Activated B cell treated with CpG ODN at 0.5 μM for 24 hours (primary cell): Measurements from ENCODE around the gene KCNK5. TPM values are rescaled to one million over a fixed set of nuclear protein-coding genes. Genes with fewer than 3 reads are reported as not detected.

Experiments
- ATAC-seq: fragments of 200-7000 bp; cut with Tn5 transposase; one replicate; pipeline ENCODE4 v1.10.0; 2021; ENCODE audit warnings: low read depth, mild to moderate bottlenecking, moderate library complexity
- CTCF ChIA-PET: fragments of 350-600 bp; sonication (Branson Sonifier 250); formaldehyde crosslinking; loops from one replicate; lab custom pipeline; 2021; ENCODE audit warnings: antibody characterized with exemption; lab: Charles Lee
- POLR2A ChIA-PET: fragments of 350-600 bp; sonication (Branson Sonifier 250); formaldehyde crosslinking; loops from one replicate; lab custom pipeline; 2021; ENCODE audit warnings: antibody characterized with exemption; lab: Charles Lee
- DNase-seq: peaks from one replicate; pipeline ENCODE4 v3.0.0; 2022
- H3K27ac Mint-ChIP-seq: one replicate; pipeline ENCODE4 v1.8.0; 2020; ENCODE audit warnings: mixed read lengths
- H3K27me3 Mint-ChIP-seq: one replicate; pipeline ENCODE4 v1.8.0; 2021; ENCODE audit warnings: mixed read lengths
- H3K36me3 Mint-ChIP-seq: one replicate; pipeline ENCODE4 v1.8.0; 2021; ENCODE audit warnings: low read depth, mixed read lengths
- H3K4me1 Mint-ChIP-seq: one replicate; pipeline ENCODE4 v1.8.0; 2021; ENCODE audit warnings: mixed read lengths
- H3K4me3 Mint-ChIP-seq: one replicate; pipeline ENCODE4 v1.8.0; 2020; ENCODE audit warnings: mild to moderate bottlenecking, mixed read lengths
- H3K9me3 Mint-ChIP-seq: one replicate; pipeline ENCODE4 v1.8.0; 2020; ENCODE audit warnings: mixed read lengths
- CTCF ChIP-seq: fragments of 200-600 bp; IDR thresholded peaks from one replicate; pipeline ENCODE4 v1.8.0; 2022; ENCODE audit warnings: antibody characterized with exemption, mild to moderate bottlenecking
- intact Hi-C: fragments of 100-400 bp; cut with micrococcal nuclease; formaldehyde crosslinking; loops from one replicate; pipeline ENCODE4 v1.15.1; 2024
- total RNA-seq: library from RNA; stranded (reverse); gene quantifications from 2 replicates; pipeline ENCODE4 v1.2.3, GENCODE V29; 2022

The KCNK5 gene
- total RNA-seq, 1 donor from 2014 or later = not detected

- no peaks in the 10 kb centered on the region for H3K9me3 Mint-ChIP-seq
- no peak for DNase-seq
- intact Hi-C loops = no loop called here
- TF ChIP-seq CTCF = no peak
- POLR2A ChIA-PET = no interaction called here
- H3K27me3 Mint-ChIP-seq = peaks cover 48% of the 10 kb centered on the region
- no peak overlapping the region for H3K4me3 Mint-ChIP-seq
- H3K36me3 Mint-ChIP-seq = no peaks in the 10 kb centered on the region
- peaks cover 11% of the 10 kb centered on the region for H3K4me1 Mint-ChIP-seq
- ATAC-seq = no peak
- no peak overlapping the region for H3K27ac Mint-ChIP-seq
- CTCF ChIA-PET = no interaction called here
Observed at GRCh38 chr6:39226639-39227329, 2.5 kb downstream of the KCNK5 start.

- intact Hi-C loops = no loop called here
- no peak overlapping the region for H3K27ac Mint-ChIP-seq
- no peaks in the 10 kb centered on the region for H3K9me3 Mint-ChIP-seq
- DNase-seq = no peak
- TF ChIP-seq CTCF = no peak
- POLR2A ChIA-PET = no interaction called here
- CTCF ChIA-PET = no interaction called here
- H3K36me3 Mint-ChIP-seq = no peaks in the 10 kb centered on the region
- H3K4me1 Mint-ChIP-seq = peaks cover 11% of the 10 kb centered on the region
- H3K4me3 Mint-ChIP-seq = no peak overlapping the region
- ATAC-seq = no peak
- peaks cover 41% of the 10 kb centered on the region for H3K27me3 Mint-ChIP-seq
Observed at GRCh38 chr6:39225946-39226437, 3.3 kb downstream of the KCNK5 start.

DNA sequence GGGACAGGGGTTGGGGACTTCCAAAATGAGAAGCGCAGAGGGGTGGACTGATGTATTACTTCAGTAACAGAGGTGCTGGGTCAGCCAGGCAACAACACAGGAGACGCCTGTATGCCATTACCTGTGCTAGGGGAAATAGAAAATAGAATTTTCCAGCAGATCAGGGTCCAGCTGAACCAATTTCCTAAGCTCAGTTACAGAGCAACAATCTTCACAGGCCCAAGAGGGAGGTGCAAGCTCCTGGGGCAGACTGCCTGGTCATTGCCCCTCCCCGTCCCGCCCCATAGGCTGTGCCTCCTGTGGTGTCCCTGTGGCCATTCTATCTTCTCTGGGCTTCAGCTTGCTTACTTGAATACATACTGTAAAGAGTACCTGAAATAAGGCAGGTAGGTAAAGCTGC, 3.7 kb downstream of the KCNK5 start:
- Mint-ChIP-seq H3K9me3 (no peaks in the 10 kb centered on the region), H3K27ac (no peak overlapping the region), H3K4me1 (peaks cover 11% of the 10 kb centered on the region), H3K27me3 (peaks cover 36% of the 10 kb centered on the region), H3K4me3 (no peak overlapping the region), H3K36me3 (no peaks in the 10 kb centered on the region)
- ChIA-PET CTCF (no interaction called here), POLR2A (no interaction called here)
- intact Hi-C loops = no loop called here
- DNase-seq (no peak), ATAC-seq (no peak)
- no peak for TF ChIP-seq CTCF

- Mint-ChIP-seq H3K27me3 (peaks cover 29% of the 10 kb centered on the region), H3K4me1 (peaks cover 7% of the 10 kb centered on the region), H3K9me3 (no peaks in the 10 kb centered on the region), H3K36me3 (no peaks in the 10 kb centered on the region), H3K4me3 (no peak overlapping the region), H3K27ac (no peak overlapping the region)
- ChIA-PET POLR2A (no interaction called here), CTCF (no interaction called here)
- ATAC-seq (no peak), DNase-seq (no peak)
- no peak for TF ChIP-seq CTCF
- intact Hi-C loops = no loop called here
Observed at GRCh38 chr6:39224523-39225182, 4.6 kb downstream of the KCNK5 start.

DNA sequence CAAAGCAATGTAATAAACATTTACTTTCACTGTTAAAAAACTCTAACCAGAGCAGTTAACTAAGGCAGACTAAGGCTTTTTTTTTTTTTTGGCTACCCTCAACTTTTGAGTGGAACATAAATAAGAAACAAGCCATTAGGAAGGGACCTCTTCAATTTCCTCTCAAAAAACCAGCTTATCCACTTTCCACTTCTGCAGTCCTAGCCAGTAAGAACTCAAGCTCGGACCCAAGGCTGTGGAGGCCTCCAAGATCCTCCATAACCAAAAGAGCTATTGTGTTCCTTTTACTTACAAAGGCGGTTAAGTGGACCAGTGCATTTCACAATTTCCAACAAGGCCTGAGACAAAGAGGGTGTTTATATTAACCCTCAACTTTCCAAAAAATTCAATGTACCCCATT, 5.3 kb downstream of the KCNK5 start:
- H3K4me3 Mint-ChIP-seq = no peak overlapping the region
- ChIA-PET POLR2A (no interaction called here), CTCF (no interaction called here)

More for the DNA sequence above, 5.3 kb downstream of the KCNK5 start:
- TF ChIP-seq CTCF = no peak
- H3K36me3 Mint-ChIP-seq = no peaks in the 10 kb centered on the region
- ATAC-seq = no peak
- DNase-seq = no peak
- peaks cover 27% of the 10 kb centered on the region for H3K27me3 Mint-ChIP-seq
- H3K9me3 Mint-ChIP-seq = no peaks in the 10 kb centered on the region
- peaks cover 3% of the 10 kb centered on the region for H3K4me1 Mint-ChIP-seq
- intact Hi-C loops = no loop called here
- H3K27ac Mint-ChIP-seq = no peak overlapping the region
